Ovary (tissue), 3 donors: ENCODE data around the gene FAM107B.

Experiments
- CTCF ChIP-seq, 3 donors: fragments of 450-650 bp in 2 of 3; fragments of 200-600 bp in 1 of 3; IDR thresholded peaks; one replicate each; pipeline versions ENCODE4 v1.5.1 to v1.8.0; 2016 to 2022; ENCODE audit warnings: antibody characterized with exemption in 3 of 3, mild to moderate bottlenecking in 1 of 3
- EP300 ChIP-seq: sonication (generic); formaldehyde crosslinking; IDR thresholded peaks from one replicate; pipeline ENCODE4 v1.6.1; 2017; ENCODE audit warnings: antibody characterized with exemption
- POLR2A ChIP-seq: fragments of 450-650 bp; IDR thresholded peaks from one replicate; pipeline ENCODE4 v1.6.1; 2017; ENCODE audit warnings: antibody characterized with exemption, mild to moderate bottlenecking, moderate library complexity
- donor health status: DM: no; HTN: no; CAD: no.

GRCh38 chr10:14815681-14816080, 41.0 kb upstream of the FAM107B start:
- no peak for TF ChIP-seq CTCF (IDR thresholded peaks at IDR 0.05)
- TF ChIP-seq EP300: no peak
- no peak for TF ChIP-seq POLR2A
